ENCODE results near the gene AFF3.
"Not testable (repeated sequence)": the region's sequence is repeated elsewhere in the genome, so short reads cannot be mapped to it uniquely, and the experiment has no call there.

The AFF3 gene

GRCh38 chr2:99688699-99689098 is 453.7 kb downstream of the AFF3 start:
- no peak for DNase-seq

- DNase-seq: no peak
These were observed 459.9 kb downstream of the AFF3 start for GRCh38 chr2:99682275-99683060.

- no peak for DNase-seq
These were observed 461.4 kb downstream of the AFF3 start for GRCh38 chr2:99680946-99681345.

GRCh38 chr2:99679518-99679917 is 462.9 kb downstream of the AFF3 start:
- no peak for DNase-seq

- DNase-seq: no peak
These were observed 463.8 kb downstream of the AFF3 start for GRCh38 chr2:99678625-99679024.

GRCh38 chr2:99677814-99678213 is 464.6 kb downstream of the AFF3 start:
- DNase-seq: no peak

- no peak for DNase-seq
These were observed 467.2 kb downstream of the AFF3 start for GRCh38 chr2:99675130-99675661.

- no peak for DNase-seq
These were observed 468.3 kb downstream of the AFF3 start for GRCh38 chr2:99674090-99674489.

- no peak for DNase-seq
These were observed 469.5 kb downstream of the AFF3 start for GRCh38 chr2:99672766-99673350.

- no peak for DNase-seq
These were observed 471.3 kb downstream of the AFF3 start for GRCh38 chr2:99670768-99671734.

- no peak for DNase-seq
These were observed 476.1 kb downstream of the AFF3 start for GRCh38 chr2:99666256-99666655.

- DNase-seq: no peak
These were observed 478.7 kb downstream of the AFF3 start for GRCh38 chr2:99663641-99664040.

GRCh38 chr2:99662761-99663341 is 479.5 kb downstream of the AFF3 start:
- no peak for DNase-seq

- DNase-seq: not testable (repeated sequence)
These were observed 480.6 kb downstream of the AFF3 start for GRCh38 chr2:99661761-99662160.

- DNase-seq: no peak
These were observed 481.6 kb downstream of the AFF3 start for GRCh38 chr2:99660616-99661406.

- DNase-seq: no peak
These were observed 482.5 kb downstream of the AFF3 start for GRCh38 chr2:99659874-99660273.

- DNase-seq: no peak
These were observed 484.6 kb downstream of the AFF3 start for GRCh38 chr2:99657691-99658258.

- DNase-seq: no peak
These were observed 485.4 kb downstream of the AFF3 start for GRCh38 chr2:99656994-99657393.

- no peak for DNase-seq
These were observed 489.0 kb downstream of the AFF3 start for GRCh38 chr2:99653433-99653832.

GRCh38 chr2:99652862-99653261 is 489.5 kb downstream of the AFF3 start:
- DNase-seq: no peak

- no peak for DNase-seq
These were observed 490.3 kb downstream of the AFF3 start for GRCh38 chr2:99651930-99652670.

All from GDM1 (cell line).